ENCODE results near the gene FOSL1.

GRCh38 chr11:65866509-65867283, 33.5 kb downstream of the FOSL1 start:
- no peak for TF ChIP-seq CTCF (IDR thresholded peaks at IDR 0.05 in 8 of 11, conservative IDR thresholded peaks at IDR 0.05 in 3 of 11)
- no peak for TF ChIP-seq POLR2A (IDR thresholded peaks at IDR 0.05)

Measured in spleen (tissue), 7 donors.